GM12875 (cell line): Measurements from ENCODE around the gene RPS6KA5.
A peak's percentile ranks its signal among the peaks of the same experiment; 100 is the strongest.

Source experiments
- H3K4me3 ChIP-seq: one replicate; pipeline ENCODE4 v1.5.1; 2011; ENCODE audit warnings: low read depth, low read length, control low read depth
- TF ChIP-seq, protein P1 (sequence below): IDR thresholded peaks from 2 replicates; pipeline ENCODE4 v1.5.1; 2011; ENCODE audit warnings: low read depth, mild to moderate bottlenecking, control low read depth, inconsistent platforms, low read length, moderate library complexity, borderline replicate concordance; ENCODE audit not compliant: insufficient read depth

The RPS6KA5 gene

DNA sequence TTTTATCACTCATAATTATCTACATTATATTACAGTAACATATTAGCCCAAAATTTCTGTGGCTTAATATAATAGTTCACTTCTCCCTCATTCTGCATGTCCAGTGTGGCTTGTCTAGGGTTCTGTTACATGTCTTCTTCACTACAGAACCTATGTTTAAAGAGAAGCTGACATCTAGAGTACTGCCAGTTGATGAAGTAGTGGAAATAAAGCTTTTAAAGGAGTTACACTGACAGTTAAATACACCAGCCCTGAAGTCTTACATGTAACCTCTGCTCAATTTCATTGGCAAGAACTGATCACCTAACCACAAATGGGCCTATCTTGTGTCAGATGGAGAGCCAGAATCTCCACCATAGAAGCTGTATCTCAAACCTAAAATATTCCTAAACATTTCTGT lies 32.9 kb downstream of the RPS6KA5 start:
- no peak overlapping the region for H3K4me3 ChIP-seq
- TF ChIP-seq, protein P1, sequence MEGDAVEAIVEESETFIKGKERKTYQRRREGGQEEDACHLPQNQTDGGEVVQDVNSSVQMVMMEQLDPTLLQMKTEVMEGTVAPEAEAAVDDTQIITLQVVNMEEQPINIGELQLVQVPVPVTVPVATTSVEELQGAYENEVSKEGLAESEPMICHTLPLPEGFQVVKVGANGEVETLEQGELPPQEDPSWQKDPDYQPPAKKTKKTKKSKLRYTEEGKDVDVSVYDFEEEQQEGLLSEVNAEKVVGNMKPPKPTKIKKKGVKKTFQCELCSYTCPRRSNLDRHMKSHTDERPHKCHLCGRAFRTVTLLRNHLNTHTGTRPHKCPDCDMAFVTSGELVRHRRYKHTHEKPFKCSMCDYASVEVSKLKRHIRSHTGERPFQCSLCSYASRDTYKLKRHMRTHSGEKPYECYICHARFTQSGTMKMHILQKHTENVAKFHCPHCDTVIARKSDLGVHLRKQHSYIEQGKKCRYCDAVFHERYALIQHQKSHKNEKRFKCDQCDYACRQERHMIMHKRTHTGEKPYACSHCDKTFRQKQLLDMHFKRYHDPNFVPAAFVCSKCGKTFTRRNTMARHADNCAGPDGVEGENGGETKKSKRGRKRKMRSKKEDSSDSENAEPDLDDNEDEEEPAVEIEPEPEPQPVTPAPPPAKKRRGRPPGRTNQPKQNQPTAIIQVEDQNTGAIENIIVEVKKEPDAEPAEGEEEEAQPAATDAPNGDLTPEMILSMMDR, result no peak

DNA sequence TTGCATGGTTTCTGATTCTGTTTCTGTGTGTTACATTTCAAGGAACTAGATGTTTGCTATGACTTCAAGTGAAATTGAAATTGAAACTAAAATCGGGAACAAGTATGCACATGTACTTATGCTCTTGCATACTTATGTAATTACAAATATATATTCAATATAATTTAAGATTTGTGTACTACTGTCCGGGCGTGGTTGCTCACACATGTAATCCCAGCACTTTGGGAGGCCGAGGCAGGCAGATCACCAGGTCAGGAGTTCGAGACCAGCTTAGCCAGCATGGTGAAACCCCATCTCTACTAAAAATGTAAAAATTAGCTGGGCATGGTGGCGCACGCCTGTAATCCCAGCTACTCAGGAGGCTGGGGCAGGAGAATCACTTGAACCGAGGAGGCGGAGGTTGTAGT lies 37.8 kb downstream of the RPS6KA5 start:
- peak overlapping the region; percentile 16 for H3K4me3 ChIP-seq

DNA sequence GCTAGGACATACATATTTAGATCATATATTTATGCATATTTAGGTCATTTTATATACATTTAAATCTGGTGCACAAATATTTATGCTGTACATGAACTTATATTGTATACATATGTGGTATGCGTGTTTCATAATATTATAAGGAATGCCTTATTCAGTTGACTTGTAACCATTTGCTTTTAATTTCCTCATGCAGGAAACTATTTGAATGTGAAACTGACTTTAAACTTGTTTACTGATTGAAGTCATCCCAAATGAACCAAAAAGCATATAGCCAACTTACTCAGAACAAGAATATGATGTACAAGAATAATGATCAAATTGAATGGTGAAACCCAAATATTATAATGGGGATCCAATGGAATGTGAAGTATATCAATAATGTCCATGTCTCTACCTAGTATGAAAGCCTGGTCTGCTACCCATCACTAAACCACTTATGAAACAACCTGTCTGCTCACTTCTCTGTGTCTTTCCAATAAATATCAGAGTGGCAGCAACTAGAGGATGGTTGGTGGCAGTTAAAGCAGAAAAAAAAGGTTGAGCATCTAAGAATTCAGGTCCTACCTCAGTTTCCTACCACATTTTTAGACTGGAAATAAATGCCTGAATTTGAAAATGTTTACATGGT lies 38.3 kb downstream of the RPS6KA5 start:
- H3K4me3 ChIP-seq, result no peak overlapping the region
- TF ChIP-seq, protein P1, result no peak

DNA sequence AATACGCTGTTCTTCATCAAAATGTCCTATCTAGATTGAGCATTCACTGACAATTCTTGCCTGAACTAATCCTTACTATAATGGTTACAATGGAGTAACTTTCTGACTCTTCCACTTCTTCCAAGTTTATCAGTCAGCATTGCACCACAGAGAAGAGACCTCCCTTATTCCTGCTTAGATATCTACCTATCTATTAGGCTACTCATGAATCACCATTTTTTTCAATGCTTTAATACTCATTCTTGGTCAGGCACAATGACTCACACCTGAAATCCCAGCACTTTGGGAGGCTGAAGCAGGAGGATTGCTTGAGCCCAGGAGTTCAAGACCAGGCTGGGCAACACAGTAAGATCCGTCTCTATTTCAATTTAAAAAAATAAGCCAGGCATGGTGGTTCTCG lies 39.3 kb downstream of the RPS6KA5 start:
- TF ChIP-seq, protein P1, result no peak
- H3K4me3 ChIP-seq, result no peak overlapping the region

DNA sequence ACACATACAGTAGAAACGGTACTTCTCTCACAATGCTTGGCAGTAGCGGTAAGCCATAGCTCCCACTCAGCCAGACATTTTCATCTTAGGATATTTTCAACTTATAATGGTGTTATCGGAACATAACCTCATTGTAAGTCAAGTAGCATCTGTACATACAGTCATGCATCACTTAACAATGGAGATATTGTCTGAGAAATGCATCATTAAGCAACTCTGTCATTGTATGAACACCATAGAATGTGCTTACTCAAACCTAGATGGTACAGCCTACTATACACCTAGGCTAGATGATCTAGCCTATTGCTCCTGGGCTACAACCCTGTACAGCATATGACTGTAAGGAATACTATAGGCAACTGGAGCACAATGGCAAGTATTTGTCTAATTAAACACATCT lies 40.8 kb downstream of the RPS6KA5 start:
- H3K4me3 ChIP-seq, result no peak overlapping the region
- TF ChIP-seq, protein P1, result no peak

DNA sequence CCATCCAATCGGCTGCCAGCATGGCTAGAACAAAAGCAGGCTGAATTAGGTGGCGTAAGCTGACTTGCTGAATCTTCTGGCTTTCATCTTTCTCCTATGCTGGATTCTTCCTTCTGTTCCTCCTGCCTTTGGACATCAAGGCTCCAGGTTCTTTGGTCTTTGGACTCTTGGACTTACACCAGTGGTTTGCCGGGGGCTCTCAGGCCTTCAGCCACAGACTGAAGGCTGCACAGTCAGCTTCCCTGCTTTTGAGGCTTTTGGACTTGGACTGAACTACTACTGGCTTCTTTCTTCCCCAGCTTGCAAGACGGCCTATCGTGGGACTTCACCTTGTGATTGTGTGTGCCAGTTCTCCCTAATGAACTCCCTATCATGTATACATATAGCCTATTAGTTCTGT lies 42.0 kb downstream of the RPS6KA5 start:
- TF ChIP-seq, protein P1, result no peak
- H3K4me3 ChIP-seq, result no peak overlapping the region

DNA sequence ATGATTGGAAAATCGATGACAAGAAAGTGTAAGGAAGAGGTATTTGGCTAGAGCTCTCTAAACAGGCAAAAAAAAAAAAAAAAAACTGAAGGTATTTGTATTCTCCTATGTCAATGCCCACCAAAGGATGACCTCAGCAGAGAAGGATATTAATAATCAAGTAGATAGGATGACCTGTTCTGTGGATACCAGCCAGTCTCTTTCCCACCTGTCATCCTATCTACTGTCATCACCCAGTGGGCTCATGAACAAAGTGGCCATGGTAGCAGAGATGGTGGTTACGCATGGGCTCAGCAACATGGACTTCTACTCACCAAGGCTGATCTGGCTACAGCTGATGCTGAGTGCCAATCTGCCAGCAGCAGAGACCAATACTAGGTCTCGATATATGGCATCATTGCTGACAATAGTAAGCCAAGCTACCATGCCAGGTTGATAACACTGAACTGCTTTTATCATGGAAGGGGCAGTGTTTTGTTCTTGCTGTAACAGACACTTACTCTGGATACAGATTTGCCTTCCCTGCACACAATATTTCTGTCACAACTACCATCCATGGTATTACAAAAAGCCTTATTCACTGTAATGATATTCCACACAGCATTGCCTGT lies 43.5 kb downstream of the RPS6KA5 start:
- TF ChIP-seq, protein P1, result no peak
- H3K4me3 ChIP-seq, result no peak overlapping the region

DNA sequence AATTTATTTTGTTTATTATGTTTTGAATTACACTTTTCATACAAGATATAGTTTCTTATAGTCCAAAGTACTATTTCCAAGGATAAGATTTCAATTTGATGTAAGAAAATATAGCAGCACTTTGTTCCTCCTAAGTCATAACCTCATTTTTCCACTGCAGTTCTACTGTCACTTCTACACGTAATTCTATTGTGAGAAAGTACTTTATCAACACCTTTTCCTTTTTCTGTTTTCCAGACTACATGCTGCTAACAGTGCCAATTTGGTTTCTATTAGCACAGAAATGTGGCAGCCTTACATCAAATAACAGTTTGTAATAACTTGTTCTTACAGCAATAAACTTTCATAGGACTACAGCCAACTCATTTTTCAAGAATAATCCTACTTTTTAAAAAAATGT lies 45.0 kb downstream of the RPS6KA5 start:
- H3K4me3 ChIP-seq, result no peak overlapping the region
- TF ChIP-seq, protein P1, result no peak
